Measurements from ENCODE around the gene CDX1.

CDX1 gene

DNA sequence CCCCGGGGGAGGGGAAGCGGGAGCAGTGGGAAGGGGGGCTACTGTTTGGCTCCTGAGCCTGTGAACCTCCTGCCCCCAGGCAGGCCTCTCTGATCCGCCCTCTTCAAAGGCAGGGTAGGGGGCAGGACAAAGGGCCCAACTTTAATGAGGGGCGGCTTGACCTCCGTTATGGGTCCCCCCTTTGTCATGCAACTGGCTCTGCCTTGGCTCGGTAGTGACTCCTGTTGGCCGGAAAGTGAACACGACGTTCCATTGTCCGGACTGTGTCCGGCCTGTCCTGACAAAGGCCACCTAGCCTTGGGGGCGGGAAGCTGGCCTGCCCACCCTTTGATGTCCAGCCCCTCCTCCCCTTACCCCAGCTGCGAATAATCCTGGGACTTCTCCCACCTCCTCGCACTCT is 1.3 kb downstream of the CDX1 start:
- DNase-seq = no peak
- Histone ChIP-seq H3K23ac (ENCODE audit: low read length in 2 of 2) (no peak overlapping the region), H4K8ac (ENCODE audit: low read length) (no peak overlapping the region), H3K4me3 (ENCODE audit: insufficient read depth in 1 of 2, low read depth in 1 of 2, low read length in 2 of 2) (no peak overlapping the region), H2BK120ac (ENCODE audit: low read depth, low read length) (no peak overlapping the region), H4K91ac (ENCODE audit: low read length) (no peak overlapping the region), H3K27ac (ENCODE audit: low read length, poor library complexity, severe bottlenecking) (no peak overlapping the region), H3K4ac (ENCODE audit: low read depth in 1 of 2, low read length in 2 of 2) (no peak overlapping the region), H3K9ac (ENCODE audit: low read length) (no peak overlapping the region), H2BK5ac (ENCODE audit: low read depth, low read length, poor library complexity, severe bottlenecking) (no peak overlapping the region), H3K14ac (ENCODE audit: low read length in 2 of 2) (no peak overlapping the region), H3K36me3 (ENCODE audit: control insufficient read depth in 1 of 2, insufficient read depth in 2 of 2, low read depth in 1 of 2, low read length in 2 of 2) (no peaks in the 10 kb centered on the region), H3K27me3 (ENCODE audit: control insufficient read depth in 1 of 2, insufficient read depth in 1 of 2, low read length in 2 of 2) (peaks cover 0 to 16% of the 10 kb centered on the region in 2 experiments), H3K9me3 (ENCODE audit: control insufficient read depth, low read length) (no peaks in the 10 kb centered on the region), H3K79me1 (replicated peaks; ENCODE audit: low read length, poor library complexity, severe bottlenecking) (no peaks in the 10 kb centered on the region), H2BK12ac (ENCODE audit: low read length in 2 of 2) (no peak overlapping the region), H2AFZ (ENCODE audit: low read depth, low read length) (no peak overlapping the region), H3K4me1 (ENCODE audit: control insufficient read depth, insufficient read depth, low read depth, low read length) (peaks cover 9% of the 10 kb centered on the region), H2BK15ac (ENCODE audit: low read depth, poor library complexity, severe bottlenecking) (no peak overlapping the region), H3K4me2 (ENCODE audit: low read length, poor library complexity, severe bottlenecking) (no peak overlapping the region), H2AK5ac (ENCODE audit: low read length, severe bottlenecking) (no peak overlapping the region), H3K18ac (ENCODE audit: low read depth in 1 of 2, low read length in 2 of 2) (no peak overlapping the region)
- 81% methylated on average over 14 of the region's 14 CpGs for WGBS

- H2BK5ac ChIP-seq (ENCODE audit: low read depth, low read length, poor library complexity, severe bottlenecking) = no peak overlapping the region
- H3K18ac ChIP-seq (ENCODE audit: low read depth in 1 of 2, low read length in 2 of 2) = no peak overlapping the region
- no peak overlapping the region for H3K23ac ChIP-seq (ENCODE audit: low read length in 2 of 2)
- H4K8ac ChIP-seq (ENCODE audit: low read length) = no peak overlapping the region
- H3K4me3 ChIP-seq (ENCODE audit: insufficient read depth in 1 of 2, low read depth in 1 of 2, low read length in 2 of 2) = no peak overlapping the region
- H3K9me3 ChIP-seq (ENCODE audit: control insufficient read depth, low read length) = no peaks in the 10 kb centered on the region
- no peak overlapping the region for H3K14ac ChIP-seq (ENCODE audit: low read length in 2 of 2)
- H4K91ac ChIP-seq (ENCODE audit: low read length) = no peak overlapping the region
- no peak overlapping the region for H2BK12ac ChIP-seq (ENCODE audit: low read length in 2 of 2)
- 79% methylated on average over 3 of the region's 3 CpGs for WGBS
- no peak overlapping the region for H3K4ac ChIP-seq (ENCODE audit: low read depth in 1 of 2, low read length in 2 of 2)
- H3K36me3 ChIP-seq (ENCODE audit: control insufficient read depth in 1 of 2, insufficient read depth in 2 of 2, low read depth in 1 of 2, low read length in 2 of 2) = no peaks in the 10 kb centered on the region
- H2AK5ac ChIP-seq (ENCODE audit: low read length, severe bottlenecking) = no peak overlapping the region
- peaks cover 0 to 16% of the 10 kb centered on the region in 2 experiments for H3K27me3 ChIP-seq (ENCODE audit: control insufficient read depth in 1 of 2, insufficient read depth in 1 of 2, low read length in 2 of 2)
- H2AFZ ChIP-seq (ENCODE audit: low read depth, low read length) = no peak overlapping the region
- no peak overlapping the region for H2BK15ac ChIP-seq (ENCODE audit: low read depth, poor library complexity, severe bottlenecking)
- H3K9ac ChIP-seq (ENCODE audit: low read length) = peak overlapping the region; percentile 8
- peaks cover 6% of the 10 kb centered on the region for H3K4me1 ChIP-seq (ENCODE audit: control insufficient read depth, insufficient read depth, low read depth, low read length)
- no peak overlapping the region for H3K4me2 ChIP-seq (ENCODE audit: low read length, poor library complexity, severe bottlenecking)
- H3K79me1 ChIP-seq (replicated peaks; ENCODE audit: low read length, poor library complexity, severe bottlenecking) = no peaks in the 10 kb centered on the region
- DNase-seq = no peak
- no peak overlapping the region for H2BK120ac ChIP-seq (ENCODE audit: low read depth, low read length)
- no peak overlapping the region for H3K27ac ChIP-seq (ENCODE audit: low read length, poor library complexity, severe bottlenecking)
Measured at GRCh38 chr5:150168864-150169263, 2.3 kb downstream of the CDX1 start.

DNA sequence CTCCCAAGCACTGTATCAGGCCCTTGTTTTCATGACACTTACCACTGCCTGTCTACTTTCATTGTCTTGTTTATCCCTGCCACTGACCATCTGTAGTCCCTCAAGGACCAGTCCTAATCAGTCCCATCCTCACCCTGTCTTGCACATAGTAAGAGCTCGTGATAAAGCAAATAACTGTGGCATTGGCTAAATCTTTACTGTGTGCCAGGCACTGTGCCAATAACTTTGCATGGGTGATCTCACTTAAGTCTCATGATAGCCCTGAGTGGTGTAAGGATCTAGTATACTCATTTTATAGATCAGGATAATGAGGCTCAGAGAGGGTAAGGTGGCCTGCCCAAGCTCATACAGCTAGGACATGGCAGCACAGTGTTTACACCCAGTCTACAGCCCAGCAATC is 5.6 kb downstream of the CDX1 start:
- Histone ChIP-seq H3K4ac (ENCODE audit: low read depth in 1 of 2, low read length in 2 of 2) (no peak overlapping the region), H4K8ac (ENCODE audit: low read length) (no peak overlapping the region), H3K36me3 (ENCODE audit: control insufficient read depth in 1 of 2, insufficient read depth in 2 of 2, low read depth in 1 of 2, low read length in 2 of 2) (no peaks in the 10 kb centered on the region), H2BK120ac (ENCODE audit: low read depth, low read length) (no peak overlapping the region), H4K91ac (ENCODE audit: low read length) (peak overlapping the region; percentile 43), H3K79me1 (replicated peaks; ENCODE audit: low read length, poor library complexity, severe bottlenecking) (no peaks in the 10 kb centered on the region), H2BK15ac (ENCODE audit: low read depth, poor library complexity, severe bottlenecking) (no peak overlapping the region), H3K23ac (ENCODE audit: low read length in 2 of 2) (no peak overlapping the region), H2AK5ac (ENCODE audit: low read length, severe bottlenecking) (no peak overlapping the region), H2AFZ (ENCODE audit: low read depth, low read length) (no peak overlapping the region), H3K4me3 (ENCODE audit: insufficient read depth in 1 of 2, low read depth in 1 of 2, low read length in 2 of 2) (peak overlapping the region in 1 of 2 experiments; percentile 30), H2BK12ac (ENCODE audit: low read length in 2 of 2) (no peak overlapping the region), H3K9ac (ENCODE audit: low read length) (peak overlapping the region; percentile 50), H3K14ac (ENCODE audit: low read length in 2 of 2) (no peak overlapping the region), H3K27me3 (ENCODE audit: control insufficient read depth in 1 of 2, insufficient read depth in 1 of 2, low read length in 2 of 2) (peaks cover 0 to 16% of the 10 kb centered on the region in 2 experiments), H3K9me3 (ENCODE audit: control insufficient read depth, low read length) (no peaks in the 10 kb centered on the region), H3K4me2 (ENCODE audit: low read length, poor library complexity, severe bottlenecking) (no peak overlapping the region), H3K18ac (ENCODE audit: low read depth in 1 of 2, low read length in 2 of 2) (no peak overlapping the region), H3K4me1 (ENCODE audit: control insufficient read depth, insufficient read depth, low read depth, low read length) (peaks cover 8% of the 10 kb centered on the region), H2BK5ac (ENCODE audit: low read depth, low read length, poor library complexity, severe bottlenecking) (no peak overlapping the region), H3K27ac (ENCODE audit: low read length, poor library complexity, severe bottlenecking) (no peak overlapping the region)
- 84% methylated on average over 1 of the region's 1 CpG for WGBS
- DNase-seq = peak; percentile 47

GRCh38 chr5:150172556-150172955 is 6.0 kb downstream of the CDX1 start:
- H3K9ac ChIP-seq (ENCODE audit: low read length) = peak overlapping the region; percentile 50
- H4K8ac ChIP-seq (ENCODE audit: low read length) = no peak overlapping the region
- no peaks in the 10 kb centered on the region for H3K9me3 ChIP-seq (ENCODE audit: control insufficient read depth, low read length)
- H3K4ac ChIP-seq (ENCODE audit: low read depth in 1 of 2, low read length in 2 of 2) = no peak overlapping the region
- no peak for DNase-seq
- H3K79me1 ChIP-seq (replicated peaks; ENCODE audit: low read length, poor library complexity, severe bottlenecking) = no peaks in the 10 kb centered on the region
- peak overlapping the region in 1 of 2 experiments; percentile 30 for H3K4me3 ChIP-seq (ENCODE audit: insufficient read depth in 1 of 2, low read depth in 1 of 2, low read length in 2 of 2)
- peaks cover 0 to 16% of the 10 kb centered on the region in 2 experiments for H3K27me3 ChIP-seq (ENCODE audit: control insufficient read depth in 1 of 2, insufficient read depth in 1 of 2, low read length in 2 of 2)
- no peak overlapping the region for H4K91ac ChIP-seq (ENCODE audit: low read length)
- no peak overlapping the region for H3K14ac ChIP-seq (ENCODE audit: low read length in 2 of 2)
- H3K23ac ChIP-seq (ENCODE audit: low read length in 2 of 2) = no peak overlapping the region
- H2BK12ac ChIP-seq (ENCODE audit: low read length in 2 of 2) = no peak overlapping the region
- H3K18ac ChIP-seq (ENCODE audit: low read depth in 1 of 2, low read length in 2 of 2) = no peak overlapping the region
- H3K4me1 ChIP-seq (ENCODE audit: control insufficient read depth, insufficient read depth, low read depth, low read length) = peaks cover 8% of the 10 kb centered on the region
- WGBS = 86% methylated on average over 4 of the region's 4 CpGs
- H3K27ac ChIP-seq (ENCODE audit: low read length, poor library complexity, severe bottlenecking) = no peak overlapping the region
- no peaks in the 10 kb centered on the region for H3K36me3 ChIP-seq (ENCODE audit: control insufficient read depth in 1 of 2, insufficient read depth in 2 of 2, low read depth in 1 of 2, low read length in 2 of 2)
- no peak overlapping the region for H2BK15ac ChIP-seq (ENCODE audit: low read depth, poor library complexity, severe bottlenecking)
- H2BK5ac ChIP-seq (ENCODE audit: low read depth, low read length, poor library complexity, severe bottlenecking) = no peak overlapping the region
- H2AK5ac ChIP-seq (ENCODE audit: low read length, severe bottlenecking) = no peak overlapping the region
- no peak overlapping the region for H2BK120ac ChIP-seq (ENCODE audit: low read depth, low read length)
- no peak overlapping the region for H3K4me2 ChIP-seq (ENCODE audit: low read length, poor library complexity, severe bottlenecking)
- H2AFZ ChIP-seq (ENCODE audit: low read depth, low read length) = no peak overlapping the region
